ENCODE data around the gene RPTOR. TPM values are rescaled to one million over a fixed set of nuclear protein-coding genes. Genes with fewer than 3 reads are reported as not detected.
"Not testable (repeated sequence)": the region's sequence is repeated elsewhere in the genome, so short reads cannot be mapped to it uniquely, and the experiment has no call there.

RPTOR gene
- total and polyA plus RNA-seq, 2 experiments from 2014 or later, result 13.2 to 37.9 TPM

GRCh38 chr17:80625627-80626026 lies 81.0 kb downstream of the RPTOR start:
- H3K27me3 ChIP-seq, result no peaks in the 10 kb centered on the region
- no peaks in the 10 kb centered on the region for H3K4me1 ChIP-seq (ENCODE audit: low read depth)
- no peak for TF ChIP-seq CTCF (IDR thresholded peaks at IDR 0.05; ENCODE audit: low read depth, low read length)
- no peak overlapping the region for H3K27ac ChIP-seq
- DNase-seq (ENCODE audit: low read depth in 1 of 2, low spot score in 1 of 2), result no peak
- no peaks in the 10 kb centered on the region for H3K36me3 ChIP-seq
- no peaks in the 10 kb centered on the region for H3K9me3 ChIP-seq (ENCODE audit: low read depth)
- H3K4me3 ChIP-seq, result no peak overlapping the region

- H3K9me3 ChIP-seq (ENCODE audit: low read depth); H3K36me3 ChIP-seq; H3K27ac ChIP-seq; H3K4me1 ChIP-seq (ENCODE audit: low read depth); H3K27me3 ChIP-seq; H3K4me3 ChIP-seq; DNase-seq (ENCODE audit: low read depth in 1 of 2, low spot score in 1 of 2): not testable (repeated sequence)
These were observed 84.2 kb downstream of the RPTOR start for GRCh38 chr17:80628881-80629280.

GRCh38 chr17:80629298-80630028 lies 84.8 kb downstream of the RPTOR start:
- TF ChIP-seq CTCF (IDR thresholded peaks at IDR 0.05; ENCODE audit: low read depth, low read length), result no peak
- Histone ChIP-seq H3K27ac (no peak overlapping the region), H3K9me3 (ENCODE audit: low read depth) (no peaks in the 10 kb centered on the region), H3K4me1 (ENCODE audit: low read depth) (no peaks in the 10 kb centered on the region), H3K27me3 (no peaks in the 10 kb centered on the region), H3K4me3 (no peak overlapping the region), H3K36me3 (no peaks in the 10 kb centered on the region)
- DNase-seq (ENCODE audit: low read depth in 1 of 2, low spot score in 1 of 2), result no peak

- TF ChIP-seq CTCF (IDR thresholded peaks at IDR 0.05; ENCODE audit: low read depth, low read length), result no peak
- no peak for DNase-seq (ENCODE audit: low read depth in 1 of 2, low spot score in 1 of 2)
- Histone ChIP-seq H3K27ac (no peak overlapping the region), H3K27me3 (no peaks in the 10 kb centered on the region), H3K4me3 (no peak overlapping the region), H3K36me3 (no peaks in the 10 kb centered on the region), H3K9me3 (ENCODE audit: low read depth) (no peaks in the 10 kb centered on the region), H3K4me1 (ENCODE audit: low read depth) (no peaks in the 10 kb centered on the region)
These were observed 86.0 kb downstream of the RPTOR start for GRCh38 chr17:80630560-80631120.

GRCh38 chr17:80631142-80632045 lies 86.8 kb downstream of the RPTOR start:
- DNase-seq (ENCODE audit: low read depth in 1 of 2, low spot score in 1 of 2), result no peak
- no peaks in the 10 kb centered on the region for H3K36me3 ChIP-seq
- no peaks in the 10 kb centered on the region for H3K27me3 ChIP-seq
- H3K4me3 ChIP-seq, result no peak overlapping the region
- no peak for TF ChIP-seq CTCF (IDR thresholded peaks at IDR 0.05; ENCODE audit: low read depth, low read length)
- no peaks in the 10 kb centered on the region for H3K4me1 ChIP-seq (ENCODE audit: low read depth)
- no peak overlapping the region for H3K27ac ChIP-seq
- H3K9me3 ChIP-seq (ENCODE audit: low read depth), result no peaks in the 10 kb centered on the region

Measured in cardiac muscle cell (in vitro differentiated cells and primary cell).